ENCODE measurements around the gene ZNF205.

GRCh38 chr16:3112058-3112880 is at the start of gene ZNF205:
- TF ChIP-seq RAD21 (IDR thresholded peaks at IDR 0.05; ENCODE audit: low read depth) (no peak), POLR2AphosphoS5 (IDR thresholded peaks at IDR 0.05; ENCODE audit: low read depth, low read length) (peak; percentile 82), CTCF (IDR thresholded peaks at IDR 0.05 in 2 of 3, conservative IDR thresholded peaks at IDR 0.05 in 1 of 3; ENCODE audit: borderline replicate concordance in 1 of 3, insufficient read depth in 1 of 3, low read depth in 2 of 3, low read length in 2 of 3) (no peak), CEBPB (IDR thresholded peaks at IDR 0.05; ENCODE audit: low read depth) (no peak), SP1 (IDR thresholded peaks at IDR 0.05; ENCODE audit: low read depth) (peak; percentile 52; the same call in 1 of the 2 replicates), POLR2A (IDR thresholded peaks at IDR 0.05; ENCODE audit: borderline replicate concordance, extremely low read depth, insufficient read depth, insufficient read length) (peak; percentile 25), ZNF274 (IDR thresholded peaks at IDR 0.05; ENCODE audit: low read depth, low read length) (no peak), CBX3 (IDR thresholded peaks at IDR 0.05; ENCODE audit: low read depth) (no peak; the same call in 1 of the 2 replicates)
